HCT116 (cell line): ENCODE results near the gene BTNL8. TPM values are rescaled to one million over a fixed set of nuclear protein-coding genes. Genes with fewer than 3 reads are reported as not detected.
A peak's percentile ranks its signal among the peaks of the same experiment; 100 is the strongest.

Source experiments
- ATAC-seq: fragments of 200-7000 bp; cut with Tn5 transposase; 2 replicates; pipeline ENCODE4 v1.9.1; 2020; ENCODE audit warnings: mild to moderate bottlenecking, moderate library complexity
- BruUV-seq: library from RNA; stranded (reverse); fragments of 400-500 nt; replicated peaks from 2 replicates; lab custom pipeline; 2021; lab: Mats Ljungman, UMichigan
- CTCF ChIA-PET: fragments of 300-600 bp; sonication (Branson Sonifier 250); formaldehyde crosslinking; loops from one replicate; lab custom pipeline; 2021; ENCODE audit warnings: antibody characterized with exemption; lab: Charles Lee
- POLR2A ChIA-PET: fragments of 300-600, 350-600 bp; sonication (Branson Sonifier 250); formaldehyde crosslinking; loops from one replicate; lab custom pipeline; 2021; ENCODE audit warnings: antibody characterized with exemption; lab: Charles Lee
- RAD21 ChIA-PET, 2 experiments: fragments of 300-600 bp; sonication (Branson Sonifier 250); formaldehyde crosslinking; loops; one replicate each; lab custom pipeline; 2023; ENCODE audit warnings: low total read pairs in 2 of 2; ENCODE audit not compliant: uncharacterized antibody in 2 of 2, unreplicated experiment in 2 of 2, low non-redundant PET in 1 of 2; lab: Charles Lee
- DNase-seq: peaks from one replicate; pipeline ENCODE4 v3.0.0-alpha.2; 2010; ENCODE audit warnings: low read depth, low spot score
- H2AFZ ChIP-seq: fragments of 200-600 bp; shearing (Covaris generic), sonication (generic); 2 replicates; pipeline ENCODE4 v1.6.1; 2017; ENCODE audit warnings: low read depth, mixed run types, mixed read lengths, antibody characterized with exemption, low read length; ENCODE audit not compliant: poor library complexity, severe bottlenecking
- H3K27ac ChIP-seq: 2 replicates; pipeline ENCODE4 v1.5.1; 2012; ENCODE audit warnings: low read depth, low read length
- H3K27me3 ChIP-seq: fragments of 200-600 bp; sonication (generic); 2 replicates; pipeline ENCODE4 v1.6.1; 2016; ENCODE audit warnings: mixed run types, low read length, mixed read lengths; ENCODE audit not compliant: insufficient read depth
- H3K36me3 ChIP-seq, 2 experiments: fragments of 200-500 bp in 1 of 2; fragments of 200-600 bp in 1 of 2; sonication (Bioruptor generic) in 1 of 2; sonication (generic) in 1 of 2; 2 replicates each; pipeline versions ENCODE4 v1.5.1 to v1.6.1; 2014 to 2016; ENCODE audit warnings: low read length in 2 of 2, inconsistent platforms in 1 of 2, mixed read lengths in 1 of 2, mixed run types in 1 of 2; ENCODE audit not compliant: insufficient read depth in 2 of 2, control insufficient read depth in 1 of 2
- H3K4me1 ChIP-seq, 2 experiments: fragments of 200-600 bp in 1 of 2; sonication (generic) in 1 of 2; 2 replicates each; pipeline versions ENCODE4 v1.5.1 to v1.6.1; 2012 to 2017; ENCODE audit warnings: low read length in 2 of 2, inconsistent platforms in 1 of 2, mild to moderate bottlenecking in 1 of 2, mixed read lengths in 1 of 2, mixed run types in 1 of 2, moderate library complexity in 1 of 2; ENCODE audit not compliant: insufficient read depth in 2 of 2, control insufficient read depth in 1 of 2
- H3K4me2 ChIP-seq: fragments of 200-600 bp; sonication (generic); 2 replicates; pipeline ENCODE4 v1.6.1; 2017; ENCODE audit warnings: mixed run types, low read length, mixed read lengths
- H3K4me3 ChIP-seq, 2 experiments: fragments of 200-600 bp in 1 of 2; sonication (generic) in 1 of 2; replicated peaks in 1 of 2; 2 replicates each; pipeline ENCODE4 v1.5.1; 2011 to 2016; ENCODE audit warnings: low read length in 2 of 2, control low read depth in 1 of 2, low read depth in 1 of 2, mild to moderate bottlenecking in 1 of 2, mixed read lengths in 1 of 2, mixed run types in 1 of 2
- H3K79me2 ChIP-seq: fragments of 200-600 bp; sonication (generic); 2 replicates; pipeline ENCODE4 v1.6.1; 2017; ENCODE audit warnings: mild to moderate bottlenecking, mixed run types, low read length, moderate library complexity, mixed read lengths; ENCODE audit not compliant: insufficient read depth
- H3K9ac ChIP-seq: fragments of 200-600 bp; sonication (generic); 2 replicates; pipeline ENCODE4 v1.6.1; 2016; ENCODE audit warnings: low read length, mixed read lengths
- H3K9me2 ChIP-seq: fragments of 200-600 bp; sonication (generic), shearing (Covaris generic); 2 replicates; pipeline ENCODE4 v1.6.1; 2017; ENCODE audit warnings: mixed run types, mild to moderate bottlenecking, moderate library complexity; ENCODE audit not compliant: insufficient read depth
- H3K9me3 ChIP-seq, 2 experiments: fragments of 200-500 bp in 1 of 2; fragments of 200-600 bp in 1 of 2; sonication (Bioruptor generic) in 1 of 2; sonication (generic) in 1 of 2; 2 replicates each; pipeline ENCODE4 v1.6.1; 2014 to 2017; ENCODE audit warnings: low read length in 2 of 2, mixed read lengths in 2 of 2, inconsistent platforms in 1 of 2, low read depth in 1 of 2, mild to moderate bottlenecking in 1 of 2, mixed run types in 1 of 2, moderate library complexity in 1 of 2; ENCODE audit not compliant: control insufficient read depth in 1 of 2, insufficient read depth in 1 of 2
- H4K20me1 ChIP-seq: fragments of 200-600 bp; sonication (generic), shearing (Covaris generic); 2 replicates; pipeline ENCODE4 v1.6.1; 2017; ENCODE audit warnings: mixed run types, mild to moderate bottlenecking, moderate library complexity; ENCODE audit not compliant: insufficient read depth
- ATF3 ChIP-seq: IDR thresholded peaks from 2 replicates; pipeline ENCODE4 v1.6.1; 2012
- CBX3 ChIP-seq: IDR thresholded peaks from 2 replicates; pipeline ENCODE4 v1.6.1; 2012; ENCODE audit warnings: low read depth
- CEBPB ChIP-seq: IDR thresholded peaks from 2 replicates; pipeline ENCODE4 v1.6.1; 2012; ENCODE audit warnings: low read depth
- CTCF ChIP-seq, 3 experiments: fragments of 200-600 bp in 1 of 3; sonication (generic) in 1 of 3; IDR thresholded peaks in 2 of 3; conservative IDR thresholded peaks in 1 of 3; 2 replicates each; pipeline ENCODE4 v1.5.1; 2012 to 2017; ENCODE audit warnings: low read depth in 2 of 3, low read length in 2 of 3, antibody characterized with exemption in 1 of 3, borderline replicate concordance in 1 of 3, control low read depth in 1 of 3, mild to moderate bottlenecking in 1 of 3, mixed read lengths in 1 of 3, mixed run types in 1 of 3, moderate library complexity in 1 of 3; ENCODE audit not compliant: insufficient read depth in 1 of 3
- EGR1 ChIP-seq: IDR thresholded peaks from 2 replicates; pipeline ENCODE4 v1.6.1; 2012; ENCODE audit warnings: low read depth
- ELF1 ChIP-seq: IDR thresholded peaks from 2 replicates; pipeline ENCODE4 v1.6.1; 2012; ENCODE audit warnings: low read depth, borderline replicate concordance
- FOSL1 ChIP-seq: IDR thresholded peaks from 2 replicates; pipeline ENCODE4 v1.6.1; 2012; ENCODE audit warnings: low read depth
- JUND ChIP-seq: IDR thresholded peaks from 2 replicates; pipeline ENCODE4 v1.6.1; 2012
- MAX ChIP-seq: IDR thresholded peaks from 2 replicates; pipeline ENCODE4 v1.6.1; 2012
- POLR2A ChIP-seq: IDR thresholded peaks from 2 replicates; pipeline ENCODE4 v1.7.0; 2011; ENCODE audit warnings: borderline replicate concordance; ENCODE audit not compliant: insufficient read depth, insufficient read length; ENCODE audit errors: extremely low read depth
- POLR2AphosphoS5 ChIP-seq: IDR thresholded peaks from 2 replicates; pipeline ENCODE4 v1.6.1; 2011; ENCODE audit warnings: mild to moderate bottlenecking, low read depth, low read length, moderate library complexity
- SIN3A ChIP-seq: IDR thresholded peaks from 2 replicates; pipeline ENCODE4 v1.6.1; 2012; ENCODE audit warnings: low read depth
- SP1 ChIP-seq: IDR thresholded peaks from 2 replicates; pipeline ENCODE4 v1.6.1; 2012; ENCODE audit warnings: low read depth
- TCF7L2 ChIP-seq: IDR thresholded peaks from 2 replicates; pipeline ENCODE4 v1.7.0; 2011; ENCODE audit warnings: borderline replicate concordance, inconsistent platforms; ENCODE audit not compliant: insufficient read depth, insufficient read length; ENCODE audit errors: extremely low read depth
- YY1 ChIP-seq: IDR thresholded peaks from 2 replicates; pipeline ENCODE4 v1.6.1; 2011; ENCODE audit warnings: low read length, low read depth, moderate library complexity, mild to moderate bottlenecking; ENCODE audit not compliant: insufficient replicate concordance; ENCODE audit errors: extremely low read depth
- ZBTB33 ChIP-seq: IDR thresholded peaks from 2 replicates; pipeline ENCODE4 v1.6.1; 2011; ENCODE audit warnings: mild to moderate bottlenecking, low read length, moderate library complexity; ENCODE audit not compliant: insufficient replicate concordance; ENCODE audit errors: extremely low read depth
- ZFX ChIP-seq: fragments of 450-650 bp; IDR thresholded peaks from 2 replicates; pipeline ENCODE4 v1.6.1; 2017
- intact Hi-C: fragments of 100-400 bp; cut with micrococcal nuclease; formaldehyde crosslinking; loops from 2 replicates; pipeline ENCODE4 v1.10.0; 2022
- total RNA-seq: library from RNA; stranded (reverse); gene quantifications from one replicate; pipeline ENCODE4 v1.2.1, GENCODE V29; 2021; ENCODE audit not compliant: unreplicated experiment

Gene BTNL8
- total RNA-seq, 1 experiment from 2014 or later, result not detected

GRCh38 chr5:180860887-180861822 is 37.8 kb upstream of the BTNL8 start, which contains the start of gene ZFP62:
Gene ZFP62, minus strand, starts transcription at chr5:180861276. Its CDS starts 57 bp downstream, at chr5:180861219.
- Histone ChIP-seq H3K4me1 (peaks cover 2 to 14% of the 10 kb centered on the region in 2 experiments; a peak in 2 of 4 replicates), H3K27ac (peak within 1 kb of the TSS; percentile 98), H3K27me3 (no peaks in the 10 kb centered on the region), H3K36me3 (peaks cover 2 to 14% of the 10 kb centered on the region in 2 experiments; a peak in 1 of 4 replicates), H3K4me2 (peak within 1 kb of the TSS; percentile 88), H2AFZ (no peak within 1 kb of the TSS), H3K4me3 (peak within 1 kb of the TSS; percentile 81 to 90), H4K20me1 (no peaks in the 10 kb centered on the region), H3K79me2 (peaks cover 31% of the 10 kb centered on the region), H3K9me2 (no peaks in the 10 kb centered on the region), H3K9me3 (no peaks in the 10 kb centered on the region), H3K9ac (peak within 1 kb of the TSS; percentile 79)
- RAD21 ChIA-PET, result no interaction called here
- POLR2A ChIA-PET, result interaction anchor here (2.1 kb wide), 1 partner anchor 30 kb away, joined by 7 read pairs; no protein-coding TSS in a partner anchor
- DNase-seq, result peak; percentile 85
- no TSS peak for BruUV-seq
- peak; percentile 90 for ATAC-seq
- intact Hi-C loops, result loop anchor here (5.0 kb wide), 1 partner anchor 311 kb away; no protein-coding TSS in a partner anchor
- CTCF ChIA-PET, result interaction anchor here (0.6 to 1.0 kb wide), 3 partner anchors 12 to 297 kb away, joined by 3 read pairs; no protein-coding TSS in a partner anchor
- TF ChIP-seq ZFX (peak; percentile 63), ZBTB33 (no peak), MAX (peak; percentile 69), FOSL1 (no peak), CEBPB (no peak), ELF1 (peak; percentile 90), CBX3 (no peak), JUND (peak; percentile 30; the same call in 1 of the 2 replicates), EGR1 (peak; percentile 73), SIN3A (peak; percentile 47), ATF3 (no peak), POLR2AphosphoS5 (peak; percentile 65), POLR2A (peak; percentile 23), SP1 (peak; percentile 2; the same call in 1 of the 2 replicates), TCF7L2 (no peak), YY1 (no peak), CTCF (IDR thresholded peaks at IDR 0.05 in 2 of 3, conservative IDR thresholded peaks at IDR 0.05 in 1 of 3; ENCODE audit: borderline replicate concordance in 1 of 3, insufficient read depth in 1 of 3, low read depth in 2 of 3, low read length in 2 of 3) (peak in 1 of 3 experiments; percentile 5; a peak in 1 of 6 replicates)
